Measurements from ENCODE around the gene GTF2H4.

Gene GTF2H4

GRCh38 chr6:30912746-30913520 is 4.9 kb downstream of the GTF2H4 start:
- H3K4me3 ChIP-seq (IDR thresholded peaks at IDR 0.05; ENCODE audit: insufficient read depth, low read depth, low read length), result no peak overlapping the region
- H3K27ac ChIP-seq, result no peak overlapping the region

DNA sequence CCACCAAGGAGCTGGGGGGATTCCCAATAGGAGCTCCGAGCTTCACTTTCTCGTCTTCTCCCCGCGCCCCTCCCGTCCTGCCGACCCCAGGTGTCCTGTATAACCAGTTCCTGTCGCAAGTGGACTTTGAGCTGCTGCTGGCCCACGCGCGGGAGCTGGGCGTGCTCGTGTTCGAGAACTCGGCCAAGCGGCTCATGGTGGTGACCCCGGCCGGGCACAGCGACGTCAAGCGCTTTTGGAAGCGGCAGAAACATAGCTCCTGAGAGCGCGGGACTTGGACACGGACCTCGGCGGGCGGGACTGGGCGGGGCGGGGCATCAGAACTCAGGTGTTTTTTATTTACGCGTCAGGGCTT is 5.7 kb downstream of the GTF2H4 start:
- peak overlapping the region; percentile 98 for H3K4me2 ChIP-seq
- no peak overlapping the region for H3K4me3 ChIP-seq (IDR thresholded peaks at IDR 0.05; ENCODE audit: insufficient read depth, low read depth, low read length)
- no peaks in the 10 kb centered on the region for H3K27me3 ChIP-seq (ENCODE audit: insufficient read depth, low read depth)
- no peak for TF ChIP-seq CTCF (conservative IDR thresholded peaks at IDR 0.05; ENCODE audit: low read depth, low read length)
- H3K79me2 ChIP-seq (ENCODE audit: insufficient read depth, low read depth), result peaks cover 3% of the 10 kb centered on the region; the same call in 1 of the 2 replicates
- H3K27ac ChIP-seq, result no peak overlapping the region
- no peaks in the 10 kb centered on the region for H4K20me1 ChIP-seq (ENCODE audit: insufficient read depth)
- H2AFZ ChIP-seq (ENCODE audit: low read depth), result peak overlapping the region; percentile 70
- H3K4me1 ChIP-seq (ENCODE audit: low read depth, poor library complexity, severe bottlenecking), result peaks cover 24% of the 10 kb centered on the region
- no peak overlapping the region for H3K9ac ChIP-seq
- no peaks in the 10 kb centered on the region for H3K36me3 ChIP-seq (ENCODE audit: insufficient read depth)

More at GRCh38 chr6:30912746-30913520, 4.9 kb downstream of the GTF2H4 start:
- no peaks in the 10 kb centered on the region for H4K20me1 ChIP-seq (ENCODE audit: insufficient read depth)
- peaks cover 26% of the 10 kb centered on the region for H3K4me1 ChIP-seq (ENCODE audit: low read depth, poor library complexity, severe bottlenecking)
- no peak overlapping the region for H3K4me2 ChIP-seq
- H3K79me2 ChIP-seq (ENCODE audit: insufficient read depth, low read depth), result peaks cover 5% of the 10 kb centered on the region; the same call in 1 of the 2 replicates
- H3K36me3 ChIP-seq (ENCODE audit: insufficient read depth), result no peaks in the 10 kb centered on the region
- no peak overlapping the region for H2AFZ ChIP-seq (ENCODE audit: low read depth)
- no peak overlapping the region for H3K9ac ChIP-seq
- no peaks in the 10 kb centered on the region for H3K27me3 ChIP-seq (ENCODE audit: insufficient read depth, low read depth)
- TF ChIP-seq CTCF (conservative IDR thresholded peaks at IDR 0.05; ENCODE audit: low read depth, low read length), result no peak

- Histone ChIP-seq H2AFZ (ENCODE audit: low read depth) (peak within 1 kb of the TSS; percentile 70), H3K4me1 (ENCODE audit: low read depth, poor library complexity, severe bottlenecking) (peaks cover 19% of the 10 kb centered on the region), H3K27me3 (ENCODE audit: insufficient read depth, low read depth) (no peaks in the 10 kb centered on the region), H3K79me2 (ENCODE audit: insufficient read depth, low read depth) (no peaks in the 10 kb centered on the region), H4K20me1 (ENCODE audit: insufficient read depth) (no peaks in the 10 kb centered on the region), H3K9ac (peak within 1 kb of the TSS; percentile 72), H3K4me2 (peak within 1 kb of the TSS; percentile 98), H3K36me3 (ENCODE audit: insufficient read depth) (no peaks in the 10 kb centered on the region), H3K4me3 (IDR thresholded peaks at IDR 0.05; ENCODE audit: insufficient read depth, low read depth, low read length) (peak within 1 kb of the TSS; percentile 40), H3K27ac (peak within 1 kb of the TSS; percentile 43)
- TF ChIP-seq CTCF (conservative IDR thresholded peaks at IDR 0.05; ENCODE audit: low read depth, low read length), result no peak
Measured at GRCh38 chr6:30914076-30914853, 6.3 kb downstream of the GTF2H4 start, which contains the start of gene VARS2. Gene VARS2 (plus strand): TSS chr6:30914238. CDS start chr6:30914837, 599 bp downstream.

- no peaks in the 10 kb centered on the region for H3K36me3 ChIP-seq (ENCODE audit: insufficient read depth)
- H3K4me3 ChIP-seq (IDR thresholded peaks at IDR 0.05; ENCODE audit: insufficient read depth, low read depth, low read length), result peak overlapping the region; percentile 40
- peak overlapping the region; percentile 72 for H3K9ac ChIP-seq
- H3K4me1 ChIP-seq (ENCODE audit: low read depth, poor library complexity, severe bottlenecking), result peaks cover 17% of the 10 kb centered on the region
- H3K79me2 ChIP-seq (ENCODE audit: insufficient read depth, low read depth), result no peaks in the 10 kb centered on the region
- H3K27ac ChIP-seq, result peak overlapping the region; percentile 43
- TF ChIP-seq CTCF (conservative IDR thresholded peaks at IDR 0.05; ENCODE audit: low read depth, low read length), result no peak
- H3K27me3 ChIP-seq (ENCODE audit: insufficient read depth, low read depth), result no peaks in the 10 kb centered on the region
- H4K20me1 ChIP-seq (ENCODE audit: insufficient read depth), result no peaks in the 10 kb centered on the region
- peak overlapping the region; percentile 98 for H3K4me2 ChIP-seq
- peak overlapping the region; percentile 70 for H2AFZ ChIP-seq (ENCODE audit: low read depth)
Measured at GRCh38 chr6:30914854-30915590, 7.0 kb downstream of the GTF2H4 start.

Data from KMS-11 (cell line).